GM18867 (cell line): Measurements from ENCODE around the gene MTHFR.
A peak's percentile ranks its signal among the peaks of the same experiment; 100 is the strongest.

Experiments
- ATAC-seq: cut with Tn5 transposase; IDR thresholded peaks from one replicate; pipeline ENCODE4 v1.9.1; 2021; ENCODE audit warnings: mild to moderate bottlenecking, moderate library complexity; ENCODE audit not compliant: unreplicated experiment

Gene MTHFR

DNA sequence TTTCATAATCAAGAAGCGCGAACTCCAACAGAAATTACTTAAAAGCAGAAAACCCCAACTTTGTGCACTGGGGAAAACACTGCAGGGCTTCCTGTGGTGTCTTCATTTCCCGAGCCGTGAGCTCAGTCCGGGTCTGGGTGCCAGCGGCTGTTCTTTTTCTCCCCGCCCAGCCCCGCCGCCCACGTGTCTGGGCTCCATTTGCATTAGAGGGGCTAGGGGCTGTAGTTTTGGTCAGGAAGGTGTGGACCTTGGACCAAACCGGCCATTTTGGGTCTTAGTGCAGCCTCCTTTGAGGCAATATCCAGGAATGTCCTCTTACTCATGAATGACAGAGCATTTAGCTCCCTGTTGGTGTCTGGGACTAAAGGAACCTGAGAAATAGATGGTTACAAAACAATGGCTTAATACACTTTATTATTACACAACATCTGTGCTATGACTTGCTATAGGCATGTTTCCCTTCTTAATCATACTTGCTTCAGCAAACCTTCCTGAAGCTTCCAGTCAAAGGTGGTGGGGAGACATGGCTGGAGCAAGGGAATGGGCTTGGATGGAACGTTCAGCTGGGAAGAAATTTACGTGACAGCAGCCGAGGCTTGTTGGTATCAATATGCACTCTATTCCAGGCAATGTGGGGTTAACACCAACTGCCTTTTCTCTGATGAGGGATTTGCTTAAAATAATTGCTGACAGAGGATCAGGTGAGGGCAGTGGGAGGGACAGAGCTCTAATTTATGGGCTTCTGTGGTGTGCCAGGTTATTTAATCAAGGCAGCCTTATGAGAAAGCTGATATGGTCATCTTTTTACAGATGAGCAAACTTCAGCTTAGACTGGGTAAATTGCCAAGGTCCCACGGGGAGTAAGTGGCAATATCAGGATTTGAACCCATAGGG is 68.8 kb downstream of the MTHFR start:
- ATAC-seq, result no peak

DNA sequence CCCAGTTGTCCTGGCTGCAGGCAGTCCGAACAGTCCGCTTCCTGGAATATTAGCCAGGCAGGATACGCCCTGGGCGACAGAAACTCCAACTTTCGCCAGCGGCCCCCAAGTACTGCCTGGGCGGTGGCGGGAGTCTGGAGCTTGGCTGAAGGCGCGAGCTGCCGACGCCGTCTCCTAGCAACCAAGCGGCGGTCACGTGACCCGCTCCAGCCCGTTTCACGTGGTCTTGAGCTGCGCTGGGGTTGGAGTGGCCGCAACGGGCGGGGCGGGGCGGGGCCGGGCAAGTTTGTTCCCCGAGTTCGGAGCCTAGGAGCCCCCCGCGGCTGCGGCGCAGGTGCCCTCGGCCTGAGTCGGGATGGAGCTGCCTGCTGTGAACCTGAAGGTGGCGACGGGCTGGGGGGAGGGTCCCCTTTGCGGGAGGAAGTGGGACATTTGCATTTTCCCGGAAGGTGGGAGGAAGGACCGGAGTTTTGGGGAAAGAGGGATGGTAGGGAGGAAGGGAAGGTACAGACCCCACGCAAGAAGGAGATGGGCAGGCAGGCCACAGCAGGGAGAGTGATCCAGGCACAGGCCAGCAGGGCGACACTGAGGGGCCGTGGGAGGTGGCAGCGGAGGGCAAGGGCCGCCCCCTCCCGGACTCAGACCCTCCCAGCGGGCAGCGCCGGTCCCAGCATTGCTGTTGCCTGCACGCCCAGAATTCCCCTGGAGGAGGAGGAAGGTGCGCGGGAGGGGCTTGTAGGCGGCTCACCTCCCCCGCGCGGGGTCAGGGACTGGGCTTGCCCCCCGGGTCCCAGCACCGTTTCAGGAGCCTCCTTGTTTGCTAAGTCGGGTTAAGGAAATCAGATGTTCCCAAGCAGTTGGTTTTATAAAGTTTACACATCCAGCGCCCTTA is 69.7 kb downstream of the MTHFR start, which contains the start of gene AGTRAP:
AGTRAP (plus strand) TSS at position 283 of the 892 bp plus-strand sequence; CDS start at position 356, 73 bp downstream.
- peak; percentile 70 for ATAC-seq
